Measurements from ENCODE around the gene LOC101059915.

The LOC101059915 gene

GRCh38 chrX:71619193-71619592, 48.2 kb upstream of the LOC101059915 start:
- no peak overlapping the region for H3K4me3 ChIP-seq (ENCODE audit: low read length)

GRCh38 chrX:71619986-71620385, 47.4 kb upstream of the LOC101059915 start:
- Histone ChIP-seq H2AFZ (ENCODE audit: low read depth, low read length) (no peak overlapping the region), H3F3A (ENCODE audit: insufficient read depth, low read length, poor library complexity, severe bottlenecking) (no peaks in the 10 kb centered on the region), H3K4me3 (ENCODE audit: low read length) (no peak overlapping the region), H3K4me2 (ENCODE audit: low read length) (no peak overlapping the region), H4K20me1 (ENCODE audit: insufficient read depth) (no peaks in the 10 kb centered on the region), H3K27me3 (ENCODE audit: insufficient read depth, low read depth, low read length) (no peaks in the 10 kb centered on the region), H3K9me2 (ENCODE audit: insufficient read depth, low read length) (no peaks in the 10 kb centered on the region), H3K36me3 (ENCODE audit: insufficient read depth, low read length) (no peaks in the 10 kb centered on the region), H3K27ac (ENCODE audit: low read length) (no peak overlapping the region), H3K9me3 (ENCODE audit: low read length) (no peaks in the 10 kb centered on the region), H3K9ac (ENCODE audit: low read length) (no peak overlapping the region), H3K79me2 (replicated peaks; ENCODE audit: insufficient read depth, low read length) (no peaks in the 10 kb centered on the region)
- TF ChIP-seq MXI1 (conservative IDR thresholded peaks at IDR 0.05; ENCODE audit: poor library complexity, severe bottlenecking) (no peak), TAF1 (IDR thresholded peaks at IDR 0.05; ENCODE audit: low read depth) (no peak), RAD21 (conservative IDR thresholded peaks at IDR 0.05) (no peak), SMC3 (conservative IDR thresholded peaks at IDR 0.05; ENCODE audit: poor library complexity) (no peak), EZH2 (IDR thresholded peaks at IDR 0.05; ENCODE audit: borderline replicate concordance, insufficient read depth, low read length, poor library complexity, severe bottlenecking) (no peak), EP300 (conservative IDR thresholded peaks at IDR 0.05; ENCODE audit: poor library complexity, severe bottlenecking) (no peak), POLR2AphosphoS5 (IDR thresholded peaks at IDR 0.05) (no peak)
- TF ChIP-seq, protein P1, sequence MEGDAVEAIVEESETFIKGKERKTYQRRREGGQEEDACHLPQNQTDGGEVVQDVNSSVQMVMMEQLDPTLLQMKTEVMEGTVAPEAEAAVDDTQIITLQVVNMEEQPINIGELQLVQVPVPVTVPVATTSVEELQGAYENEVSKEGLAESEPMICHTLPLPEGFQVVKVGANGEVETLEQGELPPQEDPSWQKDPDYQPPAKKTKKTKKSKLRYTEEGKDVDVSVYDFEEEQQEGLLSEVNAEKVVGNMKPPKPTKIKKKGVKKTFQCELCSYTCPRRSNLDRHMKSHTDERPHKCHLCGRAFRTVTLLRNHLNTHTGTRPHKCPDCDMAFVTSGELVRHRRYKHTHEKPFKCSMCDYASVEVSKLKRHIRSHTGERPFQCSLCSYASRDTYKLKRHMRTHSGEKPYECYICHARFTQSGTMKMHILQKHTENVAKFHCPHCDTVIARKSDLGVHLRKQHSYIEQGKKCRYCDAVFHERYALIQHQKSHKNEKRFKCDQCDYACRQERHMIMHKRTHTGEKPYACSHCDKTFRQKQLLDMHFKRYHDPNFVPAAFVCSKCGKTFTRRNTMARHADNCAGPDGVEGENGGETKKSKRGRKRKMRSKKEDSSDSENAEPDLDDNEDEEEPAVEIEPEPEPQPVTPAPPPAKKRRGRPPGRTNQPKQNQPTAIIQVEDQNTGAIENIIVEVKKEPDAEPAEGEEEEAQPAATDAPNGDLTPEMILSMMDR (IDR thresholded peaks at IDR 0.05; ENCODE audit: poor library complexity, severe bottlenecking) = no peak
- TF ChIP-seq, protein P2, sequence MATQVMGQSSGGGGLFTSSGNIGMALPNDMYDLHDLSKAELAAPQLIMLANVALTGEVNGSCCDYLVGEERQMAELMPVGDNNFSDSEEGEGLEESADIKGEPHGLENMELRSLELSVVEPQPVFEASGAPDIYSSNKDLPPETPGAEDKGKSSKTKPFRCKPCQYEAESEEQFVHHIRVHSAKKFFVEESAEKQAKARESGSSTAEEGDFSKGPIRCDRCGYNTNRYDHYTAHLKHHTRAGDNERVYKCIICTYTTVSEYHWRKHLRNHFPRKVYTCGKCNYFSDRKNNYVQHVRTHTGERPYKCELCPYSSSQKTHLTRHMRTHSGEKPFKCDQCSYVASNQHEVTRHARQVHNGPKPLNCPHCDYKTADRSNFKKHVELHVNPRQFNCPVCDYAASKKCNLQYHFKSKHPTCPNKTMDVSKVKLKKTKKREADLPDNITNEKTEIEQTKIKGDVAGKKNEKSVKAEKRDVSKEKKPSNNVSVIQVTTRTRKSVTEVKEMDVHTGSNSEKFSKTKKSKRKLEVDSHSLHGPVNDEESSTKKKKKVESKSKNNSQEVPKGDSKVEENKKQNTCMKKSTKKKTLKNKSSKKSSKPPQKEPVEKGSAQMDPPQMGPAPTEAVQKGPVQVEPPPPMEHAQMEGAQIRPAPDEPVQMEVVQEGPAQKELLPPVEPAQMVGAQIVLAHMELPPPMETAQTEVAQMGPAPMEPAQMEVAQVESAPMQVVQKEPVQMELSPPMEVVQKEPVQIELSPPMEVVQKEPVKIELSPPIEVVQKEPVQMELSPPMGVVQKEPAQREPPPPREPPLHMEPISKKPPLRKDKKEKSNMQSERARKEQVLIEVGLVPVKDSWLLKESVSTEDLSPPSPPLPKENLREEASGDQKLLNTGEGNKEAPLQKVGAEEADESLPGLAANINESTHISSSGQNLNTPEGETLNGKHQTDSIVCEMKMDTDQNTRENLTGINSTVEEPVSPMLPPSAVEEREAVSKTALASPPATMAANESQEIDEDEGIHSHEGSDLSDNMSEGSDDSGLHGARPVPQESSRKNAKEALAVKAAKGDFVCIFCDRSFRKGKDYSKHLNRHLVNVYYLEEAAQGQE (IDR thresholded peaks at IDR 0.05; ENCODE audit: borderline replicate concordance) = no peak

More at GRCh38 chrX:71619193-71619592, 48.2 kb upstream of the LOC101059915 start:
- Histone ChIP-seq H3F3A (ENCODE audit: insufficient read depth, low read length, poor library complexity, severe bottlenecking) (no peaks in the 10 kb centered on the region), H3K27me3 (ENCODE audit: insufficient read depth, low read depth, low read length) (no peaks in the 10 kb centered on the region), H3K79me2 (replicated peaks; ENCODE audit: insufficient read depth, low read length) (no peaks in the 10 kb centered on the region), H3K4me2 (ENCODE audit: low read length) (no peak overlapping the region), H2AFZ (ENCODE audit: low read depth, low read length) (no peak overlapping the region), H3K9me3 (ENCODE audit: low read length) (no peaks in the 10 kb centered on the region), H3K9ac (ENCODE audit: low read length) (no peak overlapping the region), H3K36me3 (ENCODE audit: insufficient read depth, low read length) (no peaks in the 10 kb centered on the region), H3K9me2 (ENCODE audit: insufficient read depth, low read length) (no peaks in the 10 kb centered on the region), H4K20me1 (ENCODE audit: insufficient read depth) (no peaks in the 10 kb centered on the region), H3K27ac (ENCODE audit: low read length) (no peak overlapping the region)
- TF ChIP-seq TAF1 (IDR thresholded peaks at IDR 0.05; ENCODE audit: low read depth) (no peak), EP300 (conservative IDR thresholded peaks at IDR 0.05; ENCODE audit: poor library complexity, severe bottlenecking) (no peak), RAD21 (conservative IDR thresholded peaks at IDR 0.05) (no peak)
- TF ChIP-seq, protein P1 (IDR thresholded peaks at IDR 0.05; ENCODE audit: poor library complexity, severe bottlenecking) = no peak

Measured in neural cell (in vitro differentiated cells).